Liver (tissue), 9 donors: Measurements from ENCODE around the gene TRIM38. TPM values are rescaled to one million over a fixed set of nuclear protein-coding genes. Genes with fewer than 3 reads are reported as not detected.
A peak's percentile ranks its signal among the peaks of the same experiment; 100 is the strongest.

ENCODE experiments used
- DNase-seq: peaks from one replicate; pipeline ENCODE4 v3.0.0-alpha.2; 2017; ENCODE audit warnings: low spot score
- H3K27ac ChIP-seq, 2 donors: one replicate each; pipeline ENCODE4 v1.7.0; 2013; ENCODE audit warnings: inconsistent platforms in 2 of 2, low read length in 2 of 2, control low read depth in 1 of 2, low read depth in 1 of 2, mild to moderate bottlenecking in 1 of 2
- H3K27me3 ChIP-seq, 4 donors: one replicate each; pipeline versions ENCODE4 v1.6.1 to v1.7.0; 2013; ENCODE audit warnings: low read length in 3 of 4, inconsistent platforms in 1 of 4, mild to moderate bottlenecking in 1 of 4, moderate library complexity in 1 of 4; ENCODE audit not compliant: control insufficient read depth in 4 of 4, insufficient read depth in 4 of 4
- H3K36me3 ChIP-seq, 4 donors: one replicate each; pipeline versions ENCODE4 v1.6.1 to v1.7.0; 2013; ENCODE audit warnings: low read length in 3 of 4, mild to moderate bottlenecking in 3 of 4, low read depth in 1 of 4, moderate library complexity in 1 of 4; ENCODE audit not compliant: control insufficient read depth in 4 of 4, insufficient read depth in 3 of 4
- H3K4me1 ChIP-seq, 4 donors: one replicate each; pipeline versions ENCODE4 v1.6.1 to v1.7.0; 2013; ENCODE audit warnings: low read length in 3 of 4, mild to moderate bottlenecking in 3 of 4, moderate library complexity in 1 of 4; ENCODE audit not compliant: control insufficient read depth in 4 of 4, insufficient read depth in 4 of 4
- H3K4me3 ChIP-seq, 3 donors: one replicate each; pipeline versions ENCODE4 v1.6.1 to v1.7.0; 2013; ENCODE audit warnings: low read length in 3 of 3, control low read depth in 1 of 3, low read depth in 1 of 3, mild to moderate bottlenecking in 1 of 3
- H3K9ac ChIP-seq, 2 donors: one replicate each; pipeline ENCODE4 v1.7.0; 2013; ENCODE audit warnings: low read length in 2 of 2, mild to moderate bottlenecking in 2 of 2, moderate library complexity in 2 of 2, control low read depth in 1 of 2, low read depth in 1 of 2
- H3K9me3 ChIP-seq, 4 donors: one replicate each; pipeline versions ENCODE4 v1.6.1 to v1.7.0; 2013; ENCODE audit warnings: low read length in 3 of 4; ENCODE audit not compliant: control insufficient read depth in 4 of 4
- EGR1 ChIP-seq, 2 donors: IDR thresholded peaks; 2 replicates each; pipeline ENCODE4 v1.6.1; 2016 to 2018; ENCODE audit warnings: antibody characterized with exemption in 2 of 2, low read depth in 2 of 2
- FOXA1 ChIP-seq: IDR thresholded peaks from 2 replicates; pipeline ENCODE4 v1.6.1; 2016; ENCODE audit warnings: antibody characterized with exemption
- FOXA2 ChIP-seq: IDR thresholded peaks from 2 replicates; pipeline ENCODE4 v1.6.1; 2016; ENCODE audit warnings: antibody characterized with exemption
- HNF4A ChIP-seq, 2 donors: conservative IDR thresholded peaks; 2 replicates each; pipeline ENCODE4 v1.6.1; 2016; ENCODE audit warnings: antibody characterized with exemption in 2 of 2, mild to moderate bottlenecking in 2 of 2
- JUND ChIP-seq, 2 donors: IDR thresholded peaks; 2 replicates each; pipeline ENCODE4 v1.6.1; 2016; ENCODE audit warnings: antibody characterized with exemption in 2 of 2
- NR2F2 ChIP-seq: IDR thresholded peaks from 2 replicates; pipeline ENCODE4 v1.6.1; 2016; ENCODE audit warnings: antibody characterized with exemption
- RAD21 ChIP-seq, 2 donors: IDR thresholded peaks; 2 replicates each; pipeline ENCODE4 v1.6.1; 2016; ENCODE audit warnings: antibody characterized with exemption in 2 of 2, mild to moderate bottlenecking in 2 of 2
- RXRA ChIP-seq, 2 donors: IDR thresholded peaks; 2 replicates each; pipeline ENCODE4 v1.6.1; 2017 to 2018; ENCODE audit warnings: antibody characterized with exemption in 2 of 2, mild to moderate bottlenecking in 1 of 2
- SP1 ChIP-seq: IDR thresholded peaks from 2 replicates; pipeline ENCODE4 v1.6.1; 2018; ENCODE audit warnings: antibody characterized with exemption, mild to moderate bottlenecking
- TAF1 ChIP-seq: conservative IDR thresholded peaks from 2 replicates; pipeline ENCODE4 v1.6.1; 2016; ENCODE audit warnings: antibody characterized with exemption, mild to moderate bottlenecking
- YY1 ChIP-seq: IDR thresholded peaks from 2 replicates; pipeline ENCODE4 v1.6.1; 2016; ENCODE audit warnings: antibody characterized with exemption, mild to moderate bottlenecking
- WGBS: extraction: QIAGEN DNeasy Blood & Tissue Kit; methylation state at CpG from one replicate; pipeline ENCODE4 v1.1.7; 2013; 5-methylcytosine and 5-hydroxymethylcytosine counted together
- polyA plus RNA-seq, 2 donors: library from polyadenylated mRNA; stranded (reverse) in 1 of 2; unstranded in 1 of 2; fragments of 200-250 nt in 1 of 2; fragments of >200 nt in 1 of 2; fragmentation: Nextera tagmentation in 1 of 2; extraction: Ambion mirVana in 1 of 2; gene quantifications; one replicate each; pipeline versions ENCODE4 v1.2.1 to v1.2.3, GENCODE V29; 2013 to 2015
- total RNA-seq, 2 donors: library from RNA; depleted of rRNA; stranded (reverse); fragments of >200 nt; gene quantifications; one replicate each; pipeline ENCODE4 v1.2.3, GENCODE V29; 2014
- TF ChIP-seq, protein P1 (sequence below): fragments of 150-350 bp; IDR thresholded peaks from 2 replicates; pipeline ENCODE4 v1.5.1; 2017; ENCODE audit warnings: improper control_type of control experiment, low read depth, low read length; ENCODE audit not compliant: missing input control
- TF ChIP-seq, protein P2 (sequence below): IDR thresholded peaks from 2 replicates; pipeline ENCODE4 v1.6.1; 2016; ENCODE audit warnings: antibody characterized with exemption
- TF ChIP-seq, protein P3 (sequence below): IDR thresholded peaks from 2 replicates; pipeline ENCODE4 v1.6.1; 2016; ENCODE audit warnings: antibody characterized with exemption, mild to moderate bottlenecking
- donor health status: healthy.
- donor health status: healthy.
- donor health status: healthy.
- donor health status: healthy.
- donor health status: healthy.

TRIM38 gene
- total and polyA plus RNA-seq, 4 donors: 1.5 to 3.9 (median 2.9) TPM

GRCh38 chr6:26000366-26001144 lies 38.0 kb downstream of the TRIM38 start:
- no peak for TF ChIP-seq RAD21 (IDR thresholded peaks at IDR 0.05)
- TF ChIP-seq, protein P1, sequence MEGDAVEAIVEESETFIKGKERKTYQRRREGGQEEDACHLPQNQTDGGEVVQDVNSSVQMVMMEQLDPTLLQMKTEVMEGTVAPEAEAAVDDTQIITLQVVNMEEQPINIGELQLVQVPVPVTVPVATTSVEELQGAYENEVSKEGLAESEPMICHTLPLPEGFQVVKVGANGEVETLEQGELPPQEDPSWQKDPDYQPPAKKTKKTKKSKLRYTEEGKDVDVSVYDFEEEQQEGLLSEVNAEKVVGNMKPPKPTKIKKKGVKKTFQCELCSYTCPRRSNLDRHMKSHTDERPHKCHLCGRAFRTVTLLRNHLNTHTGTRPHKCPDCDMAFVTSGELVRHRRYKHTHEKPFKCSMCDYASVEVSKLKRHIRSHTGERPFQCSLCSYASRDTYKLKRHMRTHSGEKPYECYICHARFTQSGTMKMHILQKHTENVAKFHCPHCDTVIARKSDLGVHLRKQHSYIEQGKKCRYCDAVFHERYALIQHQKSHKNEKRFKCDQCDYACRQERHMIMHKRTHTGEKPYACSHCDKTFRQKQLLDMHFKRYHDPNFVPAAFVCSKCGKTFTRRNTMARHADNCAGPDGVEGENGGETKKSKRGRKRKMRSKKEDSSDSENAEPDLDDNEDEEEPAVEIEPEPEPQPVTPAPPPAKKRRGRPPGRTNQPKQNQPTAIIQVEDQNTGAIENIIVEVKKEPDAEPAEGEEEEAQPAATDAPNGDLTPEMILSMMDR: no peak
- Histone ChIP-seq H3K9me3 (no peaks in the 10 kb centered on the region), H3K9ac (no peak overlapping the region), H3K27me3 (no peaks in the 10 kb centered on the region), H3K4me1 (no peaks in the 10 kb centered on the region), H3K36me3 (peaks cover 0 to 8% (median 2%) of the 10 kb centered on the region in 4 donors), H3K4me3 (no peak overlapping the region), H3K27ac (no peak overlapping the region)
- 96% methylated on average over 9 of the region's 9 CpGs for WGBS
- DNase-seq: no peak

DNA sequence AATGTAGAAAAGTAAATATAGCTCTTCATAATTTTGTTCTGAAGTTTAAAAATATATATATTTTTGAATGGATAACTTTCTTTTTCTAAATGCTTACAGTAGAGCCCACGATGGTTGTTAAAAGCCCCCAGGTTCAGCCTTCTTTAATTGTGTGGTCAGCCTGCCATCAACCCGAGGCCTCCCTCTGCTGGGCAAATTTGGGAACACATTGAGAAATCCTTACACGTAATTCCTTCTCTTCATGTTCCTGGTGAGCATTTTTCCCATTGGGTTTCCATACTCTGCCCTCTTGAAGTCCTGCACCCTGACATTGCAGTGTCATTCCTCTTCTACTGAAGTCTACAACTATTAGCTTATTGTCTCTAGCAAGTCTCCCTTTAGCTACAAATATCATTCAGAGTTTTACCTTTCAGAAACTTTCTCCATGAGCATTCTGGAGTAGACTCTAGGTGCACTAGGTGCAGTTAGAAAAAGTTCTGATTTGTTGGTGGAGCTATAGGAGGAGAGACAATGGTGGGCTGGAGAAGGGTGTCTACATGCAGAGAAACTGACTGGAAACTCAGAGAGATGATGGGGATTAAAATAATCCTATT lies 40.6 kb downstream of the TRIM38 start:
- DNase-seq: peak; percentile 65
- 0% methylated on average over 3 of the region's 3 CpGs for WGBS
- Histone ChIP-seq H3K27ac (no peak overlapping the region), H3K36me3 (peaks cover 0 to 5% (median 2%) of the 10 kb centered on the region in 4 donors), H3K9me3 (no peaks in the 10 kb centered on the region), H3K4me3 (no peak overlapping the region), H3K4me1 (no peaks in the 10 kb centered on the region), H3K27me3 (no peaks in the 10 kb centered on the region), H3K9ac (no peak overlapping the region)
- TF ChIP-seq YY1 (no peak), RAD21 (IDR thresholded peaks at IDR 0.05) (peak; percentile 72 to 81), TAF1 (no peak), RXRA (IDR thresholded peaks at IDR 0.05) (no peak), HNF4A (conservative IDR thresholded peaks at IDR 0.05) (peak in 1 of 2 donors; percentile 9), JUND (IDR thresholded peaks at IDR 0.05) (no peak), EGR1 (IDR thresholded peaks at IDR 0.05; ENCODE audit: low read depth in 2 of 2) (no peak), FOXA2 (no peak), FOXA1 (no peak), NR2F2 (no peak), SP1 (no peak)
- TF ChIP-seq, protein P2, sequence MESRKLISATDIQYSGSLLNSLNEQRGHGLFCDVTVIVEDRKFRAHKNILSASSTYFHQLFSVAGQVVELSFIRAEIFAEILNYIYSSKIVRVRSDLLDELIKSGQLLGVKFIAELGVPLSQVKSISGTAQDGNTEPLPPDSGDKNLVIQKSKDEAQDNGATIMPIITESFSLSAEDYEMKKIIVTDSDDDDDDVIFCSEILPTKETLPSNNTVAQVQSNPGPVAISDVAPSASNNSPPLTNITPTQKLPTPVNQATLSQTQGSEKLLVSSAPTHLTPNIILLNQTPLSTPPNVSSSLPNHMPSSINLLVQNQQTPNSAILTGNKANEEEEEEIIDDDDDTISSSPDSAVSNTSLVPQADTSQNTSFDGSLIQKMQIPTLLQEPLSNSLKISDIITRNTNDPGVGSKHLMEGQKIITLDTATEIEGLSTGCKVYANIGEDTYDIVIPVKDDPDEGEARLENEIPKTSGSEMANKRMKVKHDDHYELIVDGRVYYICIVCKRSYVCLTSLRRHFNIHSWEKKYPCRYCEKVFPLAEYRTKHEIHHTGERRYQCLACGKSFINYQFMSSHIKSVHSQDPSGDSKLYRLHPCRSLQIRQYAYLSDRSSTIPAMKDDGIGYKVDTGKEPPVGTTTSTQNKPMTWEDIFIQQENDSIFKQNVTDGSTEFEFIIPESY: no peak
- TF ChIP-seq, protein P1: peak; percentile 63
- TF ChIP-seq, protein P3, sequence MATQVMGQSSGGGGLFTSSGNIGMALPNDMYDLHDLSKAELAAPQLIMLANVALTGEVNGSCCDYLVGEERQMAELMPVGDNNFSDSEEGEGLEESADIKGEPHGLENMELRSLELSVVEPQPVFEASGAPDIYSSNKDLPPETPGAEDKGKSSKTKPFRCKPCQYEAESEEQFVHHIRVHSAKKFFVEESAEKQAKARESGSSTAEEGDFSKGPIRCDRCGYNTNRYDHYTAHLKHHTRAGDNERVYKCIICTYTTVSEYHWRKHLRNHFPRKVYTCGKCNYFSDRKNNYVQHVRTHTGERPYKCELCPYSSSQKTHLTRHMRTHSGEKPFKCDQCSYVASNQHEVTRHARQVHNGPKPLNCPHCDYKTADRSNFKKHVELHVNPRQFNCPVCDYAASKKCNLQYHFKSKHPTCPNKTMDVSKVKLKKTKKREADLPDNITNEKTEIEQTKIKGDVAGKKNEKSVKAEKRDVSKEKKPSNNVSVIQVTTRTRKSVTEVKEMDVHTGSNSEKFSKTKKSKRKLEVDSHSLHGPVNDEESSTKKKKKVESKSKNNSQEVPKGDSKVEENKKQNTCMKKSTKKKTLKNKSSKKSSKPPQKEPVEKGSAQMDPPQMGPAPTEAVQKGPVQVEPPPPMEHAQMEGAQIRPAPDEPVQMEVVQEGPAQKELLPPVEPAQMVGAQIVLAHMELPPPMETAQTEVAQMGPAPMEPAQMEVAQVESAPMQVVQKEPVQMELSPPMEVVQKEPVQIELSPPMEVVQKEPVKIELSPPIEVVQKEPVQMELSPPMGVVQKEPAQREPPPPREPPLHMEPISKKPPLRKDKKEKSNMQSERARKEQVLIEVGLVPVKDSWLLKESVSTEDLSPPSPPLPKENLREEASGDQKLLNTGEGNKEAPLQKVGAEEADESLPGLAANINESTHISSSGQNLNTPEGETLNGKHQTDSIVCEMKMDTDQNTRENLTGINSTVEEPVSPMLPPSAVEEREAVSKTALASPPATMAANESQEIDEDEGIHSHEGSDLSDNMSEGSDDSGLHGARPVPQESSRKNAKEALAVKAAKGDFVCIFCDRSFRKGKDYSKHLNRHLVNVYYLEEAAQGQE: no peak
